HG03159 (cell line): ENCODE results near the gene DDX60.
"Not testable (repeated sequence)": the region's sequence is repeated elsewhere in the genome, so short reads cannot be mapped to it uniquely, and the experiment has no call there.

Experiments
- ATAC-seq: cut with Tn5 transposase; IDR thresholded peaks from one replicate; pipeline ENCODE4 v1.9.1; 2021; ENCODE audit warnings: mild to moderate bottlenecking, moderate library complexity; ENCODE audit not compliant: unreplicated experiment

Gene DDX60, protein sequence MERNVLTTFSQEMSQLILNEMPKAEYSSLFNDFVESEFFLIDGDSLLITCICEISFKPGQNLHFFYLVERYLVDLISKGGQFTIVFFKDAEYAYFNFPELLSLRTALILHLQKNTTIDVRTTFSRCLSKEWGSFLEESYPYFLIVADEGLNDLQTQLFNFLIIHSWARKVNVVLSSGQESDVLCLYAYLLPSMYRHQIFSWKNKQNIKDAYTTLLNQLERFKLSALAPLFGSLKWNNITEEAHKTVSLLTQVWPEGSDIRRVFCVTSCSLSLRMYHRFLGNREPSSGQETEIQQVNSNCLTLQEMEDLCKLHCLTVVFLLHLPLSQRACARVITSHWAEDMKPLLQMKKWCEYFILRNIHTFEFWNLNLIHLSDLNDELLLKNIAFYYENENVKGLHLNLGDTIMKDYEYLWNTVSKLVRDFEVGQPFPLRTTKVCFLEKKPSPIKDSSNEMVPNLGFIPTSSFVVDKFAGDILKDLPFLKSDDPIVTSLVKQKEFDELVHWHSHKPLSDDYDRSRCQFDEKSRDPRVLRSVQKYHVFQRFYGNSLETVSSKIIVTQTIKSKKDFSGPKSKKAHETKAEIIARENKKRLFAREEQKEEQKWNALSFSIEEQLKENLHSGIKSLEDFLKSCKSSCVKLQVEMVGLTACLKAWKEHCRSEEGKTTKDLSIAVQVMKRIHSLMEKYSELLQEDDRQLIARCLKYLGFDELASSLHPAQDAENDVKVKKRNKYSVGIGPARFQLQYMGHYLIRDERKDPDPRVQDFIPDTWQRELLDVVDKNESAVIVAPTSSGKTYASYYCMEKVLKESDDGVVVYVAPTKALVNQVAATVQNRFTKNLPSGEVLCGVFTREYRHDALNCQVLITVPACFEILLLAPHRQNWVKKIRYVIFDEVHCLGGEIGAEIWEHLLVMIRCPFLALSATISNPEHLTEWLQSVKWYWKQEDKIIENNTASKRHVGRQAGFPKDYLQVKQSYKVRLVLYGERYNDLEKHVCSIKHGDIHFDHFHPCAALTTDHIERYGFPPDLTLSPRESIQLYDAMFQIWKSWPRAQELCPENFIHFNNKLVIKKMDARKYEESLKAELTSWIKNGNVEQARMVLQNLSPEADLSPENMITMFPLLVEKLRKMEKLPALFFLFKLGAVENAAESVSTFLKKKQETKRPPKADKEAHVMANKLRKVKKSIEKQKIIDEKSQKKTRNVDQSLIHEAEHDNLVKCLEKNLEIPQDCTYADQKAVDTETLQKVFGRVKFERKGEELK (N-terminal part only)

DNA sequence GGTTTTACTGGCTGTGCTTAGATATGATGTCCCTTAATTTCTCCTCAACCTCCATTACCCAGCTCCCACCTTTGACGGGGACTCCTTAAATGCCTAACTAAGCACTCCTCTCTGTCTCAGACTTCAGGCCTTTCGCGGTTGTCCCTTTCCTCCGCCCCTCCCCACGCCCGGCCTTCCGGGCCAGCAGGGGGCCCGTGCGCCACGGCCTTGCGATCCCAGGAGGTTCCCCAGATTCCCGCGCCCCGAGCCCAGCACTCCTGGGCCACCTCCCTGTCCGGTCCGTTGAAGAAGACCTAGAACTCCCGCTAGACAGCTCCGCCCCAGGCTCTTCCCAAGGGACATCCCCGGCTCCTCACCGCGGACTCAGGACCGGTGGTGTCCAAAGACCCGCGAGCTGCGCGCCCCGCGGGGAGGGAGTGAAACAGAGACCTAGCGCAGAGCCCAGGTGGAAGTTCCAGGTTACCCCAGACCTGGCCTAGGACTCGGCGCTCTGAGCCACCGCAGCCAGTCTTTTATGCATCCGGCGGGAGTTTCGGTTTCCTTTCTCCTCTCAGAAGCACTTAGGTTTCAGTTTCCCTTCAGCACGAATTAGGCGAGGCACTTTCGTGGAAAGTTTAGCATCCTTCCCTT lies at the start of gene DDX60:
TSS of gene DDX60 (minus strand) at position 487 of the 630 bp plus-strand sequence. CDS start 7,493 bp downstream, outside the sequence.
- ATAC-seq, result peak; percentile 99

GRCh38 chr4:168367065-168367464 lies 48.5 kb upstream of the DDX60 start:
- no peak for ATAC-seq

DNA sequence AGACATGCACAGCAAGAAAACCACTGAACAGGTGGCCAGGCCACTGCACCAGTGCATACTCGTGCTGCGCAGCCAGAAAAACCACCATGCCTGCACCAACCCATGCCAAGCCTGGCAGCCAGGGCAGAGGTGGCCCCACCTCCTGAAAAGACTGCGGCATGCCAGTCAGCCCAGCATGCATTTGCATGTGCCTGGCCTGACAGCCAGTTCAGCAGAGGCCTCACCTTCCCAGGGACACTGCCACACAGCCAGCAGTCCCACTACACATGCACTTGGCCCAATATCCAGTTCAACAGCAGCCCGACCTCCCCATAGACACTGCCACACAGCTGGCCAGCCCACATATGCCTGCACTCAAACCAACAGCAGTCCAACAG lies 43.5 kb upstream of the DDX60 start:
- ATAC-seq, result no peak

DNA sequence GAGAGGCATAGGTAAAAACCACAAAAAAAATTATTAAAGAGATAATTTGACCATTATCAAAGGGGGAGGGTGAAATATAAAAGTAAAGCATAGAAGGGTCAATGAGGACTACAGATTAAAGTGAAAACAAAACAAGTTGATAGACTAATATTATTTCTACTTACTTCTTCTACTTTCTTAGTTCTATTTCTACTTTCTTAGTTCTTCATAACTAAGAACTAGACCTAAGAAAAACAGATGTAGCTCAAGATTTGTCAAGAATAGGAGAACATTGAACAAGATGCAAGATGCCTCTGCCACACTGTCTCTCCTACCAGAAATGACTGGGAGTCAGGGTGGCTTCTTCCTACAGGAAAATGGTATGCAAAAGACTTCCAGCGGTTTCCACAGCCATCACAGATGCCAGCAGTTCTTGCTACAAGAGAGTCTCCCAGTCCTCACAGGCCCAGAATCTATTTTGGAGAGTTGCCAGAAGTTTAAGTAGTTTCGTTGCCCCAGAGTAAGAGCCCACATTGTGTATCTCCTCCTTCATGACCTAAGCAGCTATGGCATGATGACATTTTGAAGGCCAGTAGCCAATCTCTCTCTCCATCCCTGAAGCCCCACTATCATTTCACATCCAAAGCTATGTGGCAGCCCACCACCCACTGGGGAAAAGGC lies 42.9 kb upstream of the DDX60 start:
- peak; percentile 71 for ATAC-seq

GRCh38 chr4:168360271-168360670 lies 41.7 kb upstream of the DDX60 start:
- no peak for ATAC-seq

DNA sequence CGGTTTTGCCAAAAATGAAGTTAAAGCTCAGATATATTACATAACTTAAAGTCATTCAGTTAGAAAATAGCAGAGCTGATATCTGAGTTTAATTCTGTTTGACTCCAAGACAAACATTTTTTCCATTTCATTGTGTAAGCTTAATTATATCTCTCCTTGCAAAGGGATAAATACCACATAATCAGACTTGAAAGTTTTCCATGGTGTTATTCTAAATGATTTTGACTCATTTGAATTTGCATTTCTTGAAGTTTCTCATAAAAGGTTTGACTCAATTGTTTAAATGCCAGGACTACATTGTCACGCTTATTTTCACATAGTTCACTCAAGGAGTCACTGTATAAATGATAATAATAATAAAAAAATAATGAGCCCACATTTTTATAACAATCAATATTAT lies 39.4 kb upstream of the DDX60 start:
- ATAC-seq, result no peak

- no peak for ATAC-seq
Observed at GRCh38 chr4:168353746-168354145, 35.2 kb upstream of the DDX60 start.

DNA sequence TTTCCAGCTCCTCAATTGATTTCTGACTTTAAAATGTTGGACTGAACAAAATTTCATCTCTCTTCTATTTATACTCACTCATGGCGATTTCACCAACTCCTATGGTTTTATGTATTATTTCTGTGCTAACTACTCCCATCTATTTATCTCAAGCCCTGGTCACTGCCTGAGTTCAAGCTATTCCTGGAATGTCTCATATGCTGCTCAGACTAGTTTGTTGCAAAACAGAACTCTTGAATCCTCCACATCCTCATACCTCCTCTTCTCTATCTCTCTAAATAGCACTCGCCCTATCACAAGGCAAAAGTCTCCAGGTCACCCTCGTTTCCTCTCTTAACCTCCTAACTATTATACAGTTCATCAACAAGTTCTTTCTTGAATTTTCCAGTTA lies 19.0 kb upstream of the DDX60 start:
- ATAC-seq, result no peak

DNA sequence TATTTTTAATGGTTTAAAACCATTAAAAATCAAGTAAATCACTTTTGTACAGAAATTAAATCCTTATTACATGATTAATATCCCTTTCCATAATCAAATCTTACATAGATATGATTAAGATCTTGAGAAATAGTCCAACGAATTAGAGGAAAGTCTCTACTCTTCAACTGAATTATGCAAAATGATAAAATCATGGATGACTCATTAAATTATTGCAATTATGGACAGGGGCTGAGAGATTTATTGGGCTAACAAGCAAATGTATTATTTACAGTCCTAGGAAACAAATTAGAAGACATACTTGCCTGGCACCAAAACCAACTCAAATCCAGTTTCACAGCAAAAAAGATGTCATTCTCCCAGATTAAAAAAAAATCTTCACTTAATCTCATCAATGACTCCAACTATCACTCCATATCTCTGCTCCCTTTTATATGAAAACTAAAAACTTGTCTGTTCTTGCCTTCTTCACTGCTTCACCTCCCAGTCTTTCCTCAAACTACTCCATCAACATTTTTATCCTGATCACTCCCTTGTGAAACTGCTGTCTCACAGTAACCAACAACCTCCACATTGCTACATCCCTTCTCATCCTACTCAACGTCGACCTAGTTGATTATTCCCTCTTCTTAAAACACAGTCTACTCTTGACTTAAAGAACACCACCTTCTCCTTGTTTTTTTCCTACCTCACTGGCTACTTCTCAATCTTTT lies 18.4 kb upstream of the DDX60 start:
- ATAC-seq, result no peak

DNA sequence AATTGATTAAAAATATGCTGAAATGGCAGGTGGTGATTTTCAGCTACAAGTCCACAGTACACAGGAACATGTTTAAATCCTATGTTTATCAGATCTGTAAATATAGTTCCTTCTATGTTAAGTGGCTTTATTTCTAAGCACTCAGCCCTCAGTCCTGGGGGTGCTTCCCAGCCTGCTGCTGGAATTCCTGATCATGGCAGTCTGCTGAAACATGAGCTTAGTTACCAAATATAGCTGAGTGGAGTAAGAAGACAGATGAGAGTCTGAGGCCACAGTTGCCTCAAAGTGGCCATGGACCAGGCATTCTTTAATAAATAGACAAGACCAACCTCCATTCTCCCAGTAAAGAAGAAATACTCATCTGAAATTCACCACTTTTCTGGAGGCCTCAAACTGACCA lies 17.1 kb upstream of the DDX60 start:
- no peak for ATAC-seq

DNA sequence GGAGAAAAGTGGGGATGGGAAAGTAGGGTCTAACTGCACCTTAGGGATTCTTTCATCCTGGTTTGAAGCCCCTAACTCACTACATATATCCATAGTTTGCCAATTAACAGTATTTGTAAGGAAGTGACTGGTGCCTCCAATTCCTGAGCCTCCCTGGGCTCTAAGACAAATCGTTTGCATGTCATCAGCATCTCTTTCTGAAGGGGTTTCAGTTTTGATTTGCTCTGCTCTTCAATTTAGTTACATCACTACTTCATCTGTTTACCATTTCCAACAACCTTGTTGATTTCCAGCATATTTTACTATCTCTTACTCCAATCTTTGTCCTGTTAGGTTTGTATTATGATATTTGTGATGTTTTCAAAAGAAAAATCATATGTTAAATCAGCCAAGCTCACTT lies 15.5 kb upstream of the DDX60 start:
- ATAC-seq, result no peak

GRCh38 chr4:168330575-168330974 lies 12.0 kb upstream of the DDX60 start:
- ATAC-seq, result not testable (repeated sequence)

GRCh38 chr4:168325591-168325990 lies 7.0 kb upstream of the DDX60 start:
- no peak for ATAC-seq

DNA sequence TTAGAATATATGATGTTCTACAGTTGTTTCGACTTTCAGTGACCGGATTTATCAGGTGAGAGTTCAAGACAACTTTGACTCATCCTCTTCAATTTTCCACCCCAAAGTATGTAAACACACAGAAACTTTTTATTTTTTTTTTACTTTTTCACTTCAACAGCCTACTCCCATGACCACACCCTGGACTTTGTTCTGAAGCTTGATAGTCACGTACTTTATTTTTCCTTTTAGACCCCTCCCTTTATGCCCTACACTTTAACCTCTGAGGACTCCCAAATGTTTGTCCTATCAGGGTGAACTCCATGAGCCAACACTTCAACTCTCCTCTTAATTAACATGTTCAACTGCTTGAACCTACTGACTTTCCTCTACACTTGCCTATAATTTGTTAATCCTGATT lies 2.5 kb upstream of the DDX60 start:
- no peak for ATAC-seq

GRCh38 chr4:168319486-168320019 lies 1.0 kb upstream of the DDX60 start:
- ATAC-seq, result no peak

DNA sequence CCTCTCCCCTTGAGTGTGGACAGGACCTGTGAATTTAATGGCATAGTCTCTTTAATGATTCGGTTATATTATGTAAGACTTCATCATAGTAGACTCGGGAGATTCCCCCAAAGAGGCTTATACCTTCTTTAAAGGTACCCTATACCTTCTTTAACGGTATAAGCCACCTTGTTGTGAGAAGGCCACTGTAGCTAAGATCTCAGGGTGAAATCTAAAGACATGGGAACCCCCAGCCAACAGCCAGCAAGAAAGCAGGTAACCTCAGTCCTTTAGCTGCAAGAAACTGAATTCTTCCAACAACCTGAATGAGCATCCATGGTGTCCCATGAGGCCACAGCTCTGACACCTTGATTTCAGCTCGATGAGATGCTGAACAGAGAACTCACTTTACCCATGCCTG lies 931 bp downstream of the DDX60 start:
- ATAC-seq, result no peak

- no peak for ATAC-seq
Observed at GRCh38 chr4:168309781-168310180, 8.8 kb downstream of the DDX60 start.

- ATAC-seq, result no peak
Observed at GRCh38 chr4:168308912-168309311, 9.6 kb downstream of the DDX60 start.

GRCh38 chr4:168306476-168306875 lies 12.1 kb downstream of the DDX60 start:
- no peak for ATAC-seq
